ENCODE measurements around the gene RCN2.
"Not testable (repeated sequence)": the region's sequence is repeated elsewhere in the genome, so short reads cannot be mapped to it uniquely, and the experiment has no call there.

The RCN2 gene

DNA sequence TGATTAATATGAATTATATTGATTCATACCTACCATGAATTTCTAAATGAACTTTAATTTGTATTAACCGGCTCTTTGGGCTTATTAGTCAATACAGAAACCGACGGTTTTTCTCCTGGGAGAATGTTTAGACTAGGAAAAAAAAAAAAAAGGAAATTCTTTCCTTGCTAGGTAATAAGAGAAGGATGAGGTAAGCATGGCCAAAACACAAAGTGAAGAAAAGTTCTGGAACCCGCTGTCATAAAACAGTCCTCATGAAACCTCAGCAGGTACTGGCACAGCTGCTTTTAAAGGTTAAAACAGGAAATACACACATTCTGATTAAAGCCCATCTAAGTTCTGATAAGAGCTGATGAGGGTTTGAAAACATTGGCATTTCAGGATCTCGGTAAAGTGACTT lies 32.6 kb downstream of the RCN2 start:
- DNase-seq (ENCODE audit: low spot score), result no peak
- Histone ChIP-seq H3K4me3 (no peak overlapping the region), H3K27ac (no peak overlapping the region)
- TF ChIP-seq, protein P1, sequence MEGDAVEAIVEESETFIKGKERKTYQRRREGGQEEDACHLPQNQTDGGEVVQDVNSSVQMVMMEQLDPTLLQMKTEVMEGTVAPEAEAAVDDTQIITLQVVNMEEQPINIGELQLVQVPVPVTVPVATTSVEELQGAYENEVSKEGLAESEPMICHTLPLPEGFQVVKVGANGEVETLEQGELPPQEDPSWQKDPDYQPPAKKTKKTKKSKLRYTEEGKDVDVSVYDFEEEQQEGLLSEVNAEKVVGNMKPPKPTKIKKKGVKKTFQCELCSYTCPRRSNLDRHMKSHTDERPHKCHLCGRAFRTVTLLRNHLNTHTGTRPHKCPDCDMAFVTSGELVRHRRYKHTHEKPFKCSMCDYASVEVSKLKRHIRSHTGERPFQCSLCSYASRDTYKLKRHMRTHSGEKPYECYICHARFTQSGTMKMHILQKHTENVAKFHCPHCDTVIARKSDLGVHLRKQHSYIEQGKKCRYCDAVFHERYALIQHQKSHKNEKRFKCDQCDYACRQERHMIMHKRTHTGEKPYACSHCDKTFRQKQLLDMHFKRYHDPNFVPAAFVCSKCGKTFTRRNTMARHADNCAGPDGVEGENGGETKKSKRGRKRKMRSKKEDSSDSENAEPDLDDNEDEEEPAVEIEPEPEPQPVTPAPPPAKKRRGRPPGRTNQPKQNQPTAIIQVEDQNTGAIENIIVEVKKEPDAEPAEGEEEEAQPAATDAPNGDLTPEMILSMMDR (IDR thresholded peaks at IDR 0.05), result no peak

DNA sequence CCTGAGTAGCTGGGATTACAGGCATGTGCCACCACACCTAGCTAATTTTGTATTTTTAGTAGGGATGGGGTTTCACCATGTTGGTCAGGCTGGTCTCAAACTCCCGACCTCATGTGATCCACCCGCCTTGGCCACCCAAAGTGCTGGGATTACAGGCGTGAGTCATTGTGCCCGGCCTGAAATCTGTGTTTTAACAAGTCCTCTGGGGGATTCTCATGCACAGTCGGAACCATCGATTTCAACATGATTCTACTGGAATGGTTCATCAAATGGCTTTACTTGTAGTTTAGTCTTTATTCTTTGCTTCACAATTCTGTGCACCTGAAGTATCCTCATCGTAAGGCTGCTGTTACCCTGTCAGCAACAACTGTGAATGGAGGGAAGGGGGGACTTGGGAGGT lies 34.5 kb downstream of the RCN2 start:
- H3K27ac ChIP-seq; H3K4me3 ChIP-seq; DNase-seq (ENCODE audit: low spot score): not testable (repeated sequence)

DNA sequence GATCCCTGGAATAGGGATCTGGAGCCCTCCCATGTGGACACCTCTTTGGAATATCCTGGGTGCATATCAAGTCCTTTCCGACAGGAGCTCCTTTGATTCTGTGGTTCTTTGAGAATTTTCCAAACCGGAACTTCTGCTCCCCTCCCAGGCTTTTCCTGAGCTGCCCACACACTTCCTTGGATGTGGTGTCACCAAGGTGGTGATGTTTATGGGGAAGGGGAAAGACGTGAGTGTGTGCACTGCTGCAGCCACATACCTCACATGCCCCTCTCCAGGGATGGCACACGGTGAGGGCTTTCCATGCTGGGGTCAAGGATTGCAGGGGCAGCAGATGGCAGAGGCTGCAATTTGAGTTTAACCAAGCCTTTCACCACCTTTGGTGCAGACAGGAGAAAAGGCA lies 35.5 kb downstream of the RCN2 start:
- H3K4me3 ChIP-seq, result no peak overlapping the region
- TF ChIP-seq, protein P1 (IDR thresholded peaks at IDR 0.05), result no peak
- DNase-seq (ENCODE audit: low spot score), result no peak
- peak overlapping the region in 1 of 2 donors; percentile 43 for H3K27ac ChIP-seq

DNA sequence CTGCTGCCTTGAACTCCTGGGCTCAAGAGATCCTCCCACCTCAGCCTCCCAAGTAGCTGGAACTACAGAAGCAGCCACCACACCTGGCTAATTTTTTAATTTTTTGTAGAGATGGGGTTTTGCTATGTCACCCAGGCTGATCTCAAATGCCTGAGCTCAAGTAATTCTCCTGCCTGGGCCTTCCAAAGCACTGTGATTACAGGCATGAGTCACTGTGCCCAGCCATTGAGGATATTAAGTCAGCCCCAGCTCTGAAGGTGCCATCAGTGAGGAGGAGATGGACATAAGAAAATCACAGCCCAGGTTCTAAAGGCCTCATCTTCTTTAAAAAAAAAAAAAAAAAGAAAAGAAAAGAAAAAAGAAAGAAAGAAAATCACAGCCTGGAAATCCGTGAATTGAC lies 36.8 kb downstream of the RCN2 start:
- no peak for DNase-seq (ENCODE audit: low spot score)
- Histone ChIP-seq H3K27ac (no peak overlapping the region), H3K4me3 (no peak overlapping the region)
- TF ChIP-seq, protein P1 (IDR thresholded peaks at IDR 0.05), result no peak

DNA sequence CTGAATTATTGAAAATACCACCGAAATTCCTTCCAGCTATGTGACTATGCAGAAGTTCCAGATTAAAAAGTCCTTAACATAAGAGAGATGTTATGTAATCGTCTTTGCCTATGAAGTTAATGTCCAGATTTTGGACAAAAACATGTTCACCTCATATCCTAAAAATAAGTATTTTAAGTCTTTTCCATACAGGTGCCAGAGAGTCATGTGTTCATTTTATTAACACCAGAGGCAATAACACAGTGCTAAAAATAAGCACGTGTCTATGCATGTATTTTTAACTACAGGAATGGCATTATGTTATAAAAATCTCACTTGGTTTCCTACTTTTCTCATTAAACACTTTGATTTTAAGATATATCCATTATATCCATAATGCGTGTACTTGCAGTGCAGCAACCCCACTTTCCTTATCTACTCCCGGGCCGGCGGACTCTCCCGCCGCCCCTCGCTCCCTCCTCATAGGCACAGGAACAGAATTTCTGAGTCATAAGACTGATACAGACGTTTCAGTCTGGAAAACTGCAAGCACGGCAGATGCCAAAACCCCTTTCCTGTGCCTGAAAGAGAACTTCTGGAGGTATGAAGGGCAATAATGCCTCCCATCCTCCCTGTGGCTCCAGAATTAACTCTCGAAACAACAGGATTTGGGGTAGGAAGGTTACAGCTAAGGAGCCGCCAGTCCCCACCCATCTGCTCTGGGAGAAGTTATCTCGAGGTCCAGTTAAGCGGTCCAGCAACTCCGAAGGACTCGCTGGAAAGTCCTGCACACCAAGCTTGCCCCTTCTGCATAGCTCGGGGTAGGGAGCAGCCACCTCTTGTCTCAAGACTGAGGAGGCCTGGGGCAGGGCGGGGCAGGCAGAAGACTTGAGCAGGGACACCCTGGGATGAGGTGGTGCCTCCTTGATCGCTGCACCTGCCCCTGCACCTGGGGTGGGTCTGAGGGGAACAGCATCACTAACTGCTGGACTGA lies 41.1 kb downstream of the RCN2 start:
- peak overlapping the region; percentile 27 for H3K4me3 ChIP-seq
- no peak for DNase-seq (ENCODE audit: low spot score)
- TF ChIP-seq, protein P1 (IDR thresholded peaks at IDR 0.05), result no peak
- peak overlapping the region; percentile 52 to 64 for H3K27ac ChIP-seq

DNA sequence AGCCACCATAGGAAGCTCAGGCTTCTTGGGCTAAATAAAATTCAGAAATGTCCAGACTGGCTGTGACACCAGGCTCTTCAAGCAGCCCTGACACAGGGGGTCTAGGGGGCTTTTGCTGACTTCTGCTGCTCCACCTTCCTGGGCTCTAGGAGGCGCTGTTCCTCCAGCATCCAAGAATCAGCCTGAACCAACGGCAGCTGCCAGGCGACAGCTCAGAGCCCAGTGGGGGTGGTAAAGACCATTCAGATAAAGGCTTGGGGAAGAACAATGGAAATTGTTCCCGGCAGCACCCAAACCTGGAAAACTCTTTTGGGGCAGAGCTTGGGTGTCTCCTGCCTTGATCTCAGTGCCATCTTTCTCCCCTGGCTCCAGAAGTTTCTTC lies 41.8 kb downstream of the RCN2 start:
- peak overlapping the region in 1 of 2 donors; percentile 52 for H3K27ac ChIP-seq
- no peak overlapping the region for H3K4me3 ChIP-seq
- TF ChIP-seq, protein P1 (IDR thresholded peaks at IDR 0.05), result peak; percentile 30
- DNase-seq (ENCODE audit: low spot score), result no peak

DNA sequence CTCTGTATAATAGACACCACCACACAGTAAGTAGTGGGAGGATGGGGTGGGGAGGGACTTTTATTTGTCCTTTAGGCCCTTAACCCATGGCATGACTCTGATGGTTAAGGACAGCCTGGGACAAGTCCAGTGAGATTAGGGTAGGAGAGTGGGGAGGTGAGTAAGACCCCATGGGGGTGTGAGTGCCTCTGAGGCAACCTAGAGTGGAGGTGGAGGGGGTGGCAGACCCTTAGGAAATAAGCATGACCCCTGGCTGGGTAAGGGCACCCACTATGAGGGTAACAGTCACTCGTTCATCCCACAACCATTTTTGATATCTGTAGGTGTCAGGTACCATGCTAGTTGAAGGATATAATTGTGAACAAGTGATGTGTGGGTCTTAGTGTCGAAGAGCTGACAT lies 42.4 kb downstream of the RCN2 start:
- DNase-seq (ENCODE audit: low spot score), result no peak
- TF ChIP-seq, protein P1 (IDR thresholded peaks at IDR 0.05), result no peak
- no peak overlapping the region for H3K4me3 ChIP-seq
- H3K27ac ChIP-seq, result no peak overlapping the region
